NOMO-1 treated with dmso at 0.1 percent for 144 hours (cell line): ENCODE data around the gene PCAT7.
"Not testable (repeated sequence)": the region's sequence is repeated elsewhere in the genome, so short reads cannot be mapped to it uniquely, and the experiment has no call there.

Experiments
- DNase-seq: peaks from one replicate; lab custom pipeline; 2025; ENCODE audit not compliant: unreplicated experiment; lab: John Stamatoyannopoulos, UW

PCAT7 gene

DNA sequence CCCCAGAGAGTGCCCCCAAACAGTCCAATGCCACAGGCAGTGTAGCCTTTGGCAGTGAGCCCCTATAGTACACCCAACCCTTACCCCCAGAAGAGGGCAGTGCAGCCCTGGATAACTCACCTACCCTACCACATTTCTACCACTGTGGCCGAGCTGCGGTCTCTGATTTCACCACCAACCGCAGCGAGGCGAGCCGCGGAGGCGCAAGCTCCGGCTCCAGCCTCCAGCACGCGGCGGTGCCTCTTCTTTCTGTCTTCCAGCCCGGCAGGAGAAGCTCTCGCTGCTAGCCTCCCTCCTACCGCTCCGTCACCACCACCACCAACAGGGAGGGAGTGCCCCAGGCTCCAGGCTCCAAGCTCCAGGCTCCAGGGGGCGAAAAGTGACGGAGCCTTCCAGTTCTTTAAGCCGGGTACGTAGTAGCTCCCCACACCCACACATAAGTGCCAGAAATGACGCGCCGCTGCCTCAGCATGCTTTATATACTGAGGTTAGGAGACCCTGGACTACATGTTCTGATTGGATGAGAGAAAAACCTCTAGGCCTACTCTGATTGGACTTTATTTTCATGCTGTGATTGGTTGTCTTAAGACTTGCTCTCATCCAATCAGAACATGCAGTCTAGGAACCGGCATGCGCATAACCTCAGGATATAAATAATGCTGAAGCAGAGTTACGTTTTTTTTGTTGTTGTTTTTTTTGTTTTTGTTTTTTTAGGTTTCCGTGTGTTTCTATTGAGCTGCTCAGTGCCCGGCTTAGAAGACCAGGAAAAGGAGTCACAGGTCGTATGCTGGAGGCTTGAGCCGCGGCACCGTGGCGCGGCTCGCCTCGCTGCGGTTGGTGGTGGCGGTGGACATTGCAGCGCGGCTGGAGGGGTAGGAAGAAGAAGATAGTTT, at the start of gene PCAT7:
Gene PCAT7, plus strand, starts transcription at position 645 of the 893 bp plus-strand sequence.
- peak; percentile 74 for DNase-seq

DNA sequence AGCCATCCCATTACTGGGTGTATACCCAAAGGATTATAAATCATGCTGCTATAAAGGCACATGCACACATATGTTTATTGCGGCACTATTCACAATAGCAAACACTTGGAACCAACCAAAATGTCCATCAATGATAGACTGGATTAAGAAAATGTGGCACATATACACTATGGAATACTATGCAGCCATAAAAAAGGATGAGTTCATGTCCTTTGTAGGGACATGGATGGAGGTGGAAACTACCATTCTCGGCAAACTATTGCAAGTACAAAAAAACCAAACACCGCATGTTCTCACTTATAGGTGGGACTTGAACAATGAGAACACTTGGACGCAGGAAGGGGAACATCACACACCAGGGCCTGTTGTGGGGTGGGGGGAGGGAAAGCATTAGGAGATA, 48.5 kb upstream of the PCAT7 start:
- DNase-seq: not testable (repeated sequence)

GRCh38 chr9:94507531-94508258, 47.2 kb upstream of the PCAT7 start:
- DNase-seq: no peak

GRCh38 chr9:94511134-94511954, 43.5 kb upstream of the PCAT7 start:
- no peak for DNase-seq

DNA sequence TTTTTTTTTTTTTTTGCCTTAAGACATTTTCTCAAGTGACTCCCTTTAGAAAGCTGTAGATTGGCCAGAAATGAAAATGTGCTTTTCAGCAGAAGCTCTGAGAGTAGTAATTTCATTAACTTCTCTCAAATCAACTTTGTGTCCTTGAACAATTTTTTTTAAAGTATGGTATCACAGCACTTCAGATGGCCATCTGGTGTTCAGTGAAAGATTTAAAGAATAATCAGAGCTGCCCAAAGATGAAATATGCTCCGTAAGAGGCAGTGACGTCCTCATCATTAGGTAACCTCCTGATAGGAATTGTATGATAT, 43.0 kb upstream of the PCAT7 start:
- no peak for DNase-seq

DNA sequence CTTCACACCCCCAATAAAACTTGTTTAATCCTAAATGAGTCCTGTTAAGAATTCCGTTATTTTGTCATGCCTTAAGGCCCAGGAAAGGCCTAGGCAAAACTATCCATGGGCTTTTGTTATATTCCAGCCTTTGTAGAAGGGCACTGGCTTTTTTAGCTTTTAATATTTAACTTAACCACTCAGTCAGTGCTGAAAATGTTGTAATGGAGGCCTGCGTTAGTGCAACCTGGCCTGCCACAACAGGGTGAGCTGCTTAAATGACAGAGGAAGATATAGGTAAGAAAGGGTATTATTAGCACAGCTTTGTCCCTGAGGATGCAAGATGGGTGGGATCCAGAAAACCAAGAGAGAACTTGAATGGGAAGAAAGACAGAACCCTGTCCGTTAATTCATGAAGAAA, 40.2 kb upstream of the PCAT7 start:
- DNase-seq: no peak

DNA sequence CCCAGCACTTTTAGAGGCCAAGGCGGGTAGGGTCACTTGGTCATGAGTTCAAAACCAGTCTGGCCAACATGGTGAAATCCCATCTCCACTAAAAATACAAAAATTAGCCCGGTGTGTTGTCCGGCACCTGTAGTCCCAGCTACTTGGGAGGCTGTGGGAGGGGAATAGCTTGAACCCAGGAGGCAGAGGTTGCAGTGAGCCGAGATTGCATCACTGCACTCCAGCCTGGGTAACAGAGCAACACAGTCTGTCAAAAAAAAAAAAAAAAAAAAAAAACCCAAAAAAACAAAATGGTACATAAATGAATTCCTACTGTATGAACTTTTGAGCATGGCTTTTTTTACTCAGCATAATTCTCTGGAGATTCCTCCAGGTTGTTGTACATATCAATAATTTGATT, 37.6 kb upstream of the PCAT7 start:
- DNase-seq: no peak

GRCh38 chr9:94525396-94526035, 29.4 kb upstream of the PCAT7 start:
- DNase-seq: no peak

GRCh38 chr9:94526271-94526670, 28.6 kb upstream of the PCAT7 start:
- no peak for DNase-seq

DNA sequence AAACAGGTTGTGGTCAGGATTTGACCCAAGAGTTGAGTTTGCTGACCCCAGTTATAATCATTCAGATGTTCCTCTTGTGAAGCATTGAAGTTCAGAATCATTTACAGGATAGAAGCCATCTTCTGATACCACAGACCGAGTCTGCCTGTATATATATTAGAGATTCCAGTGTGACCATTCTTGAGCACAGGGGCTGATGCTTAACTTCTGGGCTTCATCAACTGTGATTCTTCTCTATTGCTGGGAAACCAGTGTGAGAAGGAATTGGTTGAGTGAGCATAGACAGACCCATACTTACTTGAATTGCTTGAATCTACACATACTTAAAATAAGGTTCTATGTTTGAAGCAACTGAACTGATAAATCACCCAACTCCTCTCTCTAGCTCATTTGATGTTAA, 27.9 kb upstream of the PCAT7 start:
- DNase-seq: no peak

- no peak for DNase-seq
Measured at GRCh38 chr9:94528886-94529285, 26.0 kb upstream of the PCAT7 start.

DNA sequence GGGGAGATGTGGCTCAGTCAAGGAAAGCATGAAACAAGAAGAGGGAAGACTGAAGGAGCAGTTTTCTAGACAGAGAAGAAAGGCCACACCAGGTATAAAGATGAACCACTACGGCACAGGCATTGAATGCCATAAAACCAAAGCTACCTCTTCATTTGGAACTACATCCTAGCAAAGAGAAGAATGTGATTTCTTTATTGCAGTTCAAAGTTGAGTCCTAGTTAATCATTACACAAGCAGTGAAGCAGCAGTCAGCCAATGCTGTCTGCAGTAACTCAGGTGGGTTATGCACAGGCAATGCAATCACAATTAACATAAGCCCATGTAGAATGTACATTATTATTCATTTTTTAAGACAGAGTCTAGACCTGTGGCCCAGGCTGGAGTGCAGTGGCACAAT, 21.7 kb upstream of the PCAT7 start:
- no peak for DNase-seq

DNA sequence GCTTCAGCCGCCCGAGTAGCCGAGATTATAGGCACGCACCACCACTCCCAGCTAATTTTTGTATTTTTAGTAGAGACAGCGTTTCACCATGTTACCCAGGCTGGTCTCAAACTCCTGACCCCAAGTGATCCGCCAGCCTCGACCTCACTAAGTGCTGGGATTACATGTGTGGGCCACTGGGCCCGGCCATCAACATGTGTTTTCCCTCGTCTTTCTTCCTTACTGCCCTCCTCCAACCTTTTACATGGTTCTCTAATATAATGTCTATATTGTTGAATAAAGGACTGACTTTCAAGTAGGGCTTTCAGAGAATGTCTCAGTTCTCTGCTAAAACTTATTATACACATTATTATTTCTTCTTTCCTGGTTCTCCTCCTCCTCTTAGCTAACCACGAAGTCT, 21.3 kb upstream of the PCAT7 start:
- no peak for DNase-seq

DNA sequence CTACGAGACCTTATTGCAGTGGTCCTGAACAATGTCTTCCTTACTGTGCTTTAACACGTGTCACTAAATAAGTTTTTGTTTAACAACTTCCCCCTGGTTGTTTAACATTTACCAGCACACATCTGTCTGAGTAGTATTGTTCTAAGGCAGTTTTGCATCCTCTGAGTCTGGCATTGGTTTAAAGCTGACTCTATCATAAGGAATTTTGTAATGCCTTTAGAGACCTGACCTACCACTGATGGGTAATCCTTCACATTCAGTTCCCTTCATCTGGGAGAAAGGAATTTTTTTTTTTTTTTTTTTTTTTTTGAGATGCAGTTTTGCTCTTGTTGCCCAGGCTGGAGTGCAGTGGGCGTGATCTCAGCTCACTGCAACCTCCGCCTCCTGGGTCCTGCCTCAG, 20.0 kb upstream of the PCAT7 start:
- no peak for DNase-seq

- DNase-seq: no peak
Measured at GRCh38 chr9:94538908-94539307, 16.0 kb upstream of the PCAT7 start.

DNA sequence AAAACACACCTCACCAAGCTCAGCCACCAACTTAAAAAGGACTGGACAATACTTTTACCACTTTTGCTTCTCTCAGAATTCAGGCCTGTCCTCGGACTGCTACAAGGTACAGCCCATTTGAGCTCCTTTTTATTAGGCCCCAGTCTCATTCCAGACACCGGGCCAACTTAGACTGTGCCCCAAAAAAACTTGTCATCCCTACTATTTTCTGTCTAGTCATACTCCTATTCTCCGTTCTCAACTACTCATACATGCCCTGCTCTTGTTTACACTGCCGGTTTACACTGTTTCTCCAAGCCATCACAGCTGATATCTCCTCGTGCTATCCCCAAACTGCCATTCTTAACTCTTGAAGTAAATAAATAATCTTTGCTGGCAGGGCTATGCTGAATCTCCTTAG, 10.5 kb upstream of the PCAT7 start:
- DNase-seq: not testable (repeated sequence)

DNA sequence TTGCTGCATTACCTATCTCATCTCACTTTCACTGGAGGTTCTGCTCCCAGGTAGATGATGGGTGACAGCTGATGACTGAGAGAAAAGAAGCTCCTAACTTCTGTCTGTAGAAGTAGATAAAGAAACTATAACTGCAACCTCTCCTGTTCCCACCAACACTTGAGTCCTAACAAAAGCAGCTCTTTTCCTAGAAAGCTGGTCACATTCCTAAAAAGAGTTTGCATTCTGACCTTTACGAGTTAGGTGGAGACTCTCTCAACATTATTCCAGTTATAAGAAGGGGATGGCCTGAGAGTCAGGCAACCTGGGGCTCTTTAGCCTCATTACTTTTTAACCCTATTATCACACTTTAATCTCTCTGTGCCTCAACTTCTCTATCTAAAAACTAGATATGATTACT, 8.9 kb upstream of the PCAT7 start:
- no peak for DNase-seq

- DNase-seq: no peak
Measured at GRCh38 chr9:94553029-94553938, 1.6 kb upstream of the PCAT7 start.

DNA sequence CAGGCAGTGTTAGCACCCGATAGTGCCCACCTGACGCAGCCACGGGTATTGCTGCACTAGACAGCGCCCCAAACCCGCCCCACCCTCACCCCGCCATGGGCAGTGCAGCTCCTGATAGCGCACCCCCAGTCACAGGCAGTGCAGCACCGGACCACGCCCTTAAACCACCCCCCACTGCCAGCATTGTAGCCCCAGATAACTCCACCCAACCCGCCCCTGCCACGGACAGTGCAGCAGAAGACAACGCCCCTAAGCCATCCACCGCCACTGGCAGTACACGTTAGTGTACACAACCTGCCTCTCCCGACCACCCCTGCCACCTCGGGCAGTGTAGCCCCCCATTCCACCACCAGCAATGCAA, 825 bp upstream of the PCAT7 start:
- DNase-seq: no peak

GRCh38 chr9:94557376-94557775, 2.5 kb downstream of the PCAT7 start:
- no peak for DNase-seq
